SK-N-SH treated with all-trans-retinoic acid at 6 μM for 48 hours (cell line): Measurements from ENCODE around the gene RIPOR2.

Experiments used
- ISL1 ChIP-seq: fragments of 250-450 bp; sonication (Bioruptor Pico); IDR thresholded peaks from 2 replicates; pipeline ENCODE4 v2.1.2; 2022; ENCODE audit warnings: mild to moderate bottlenecking, moderate library complexity
- PATZ1 ChIP-seq: fragments of 250-450 bp; sonication (Bioruptor Pico); IDR thresholded peaks from 2 replicates; pipeline ENCODE4 v1.8.0; 2020; ENCODE audit warnings: mild to moderate bottlenecking, moderate library complexity, borderline replicate concordance
- POU6F1 ChIP-seq: fragments of 250-450 bp; sonication (Bioruptor Pico); IDR thresholded peaks from 2 replicates; pipeline ENCODE4 v1.8.0; 2021; ENCODE audit warnings: low read depth, mild to moderate bottlenecking, moderate library complexity, borderline replicate concordance
- ZFP30 ChIP-seq: fragments of 450-650 bp; formaldehyde crosslinking; IDR thresholded peaks from 2 replicates; pipeline ENCODE4 v1.5.0; 2022; ENCODE audit warnings: mild to moderate bottlenecking, moderate library complexity
- ZNF8 ChIP-seq: fragments of 450-650 bp; formaldehyde crosslinking; IDR thresholded peaks from 2 replicates; pipeline ENCODE4 v1.5.0; 2020; ENCODE audit warnings: mild to moderate bottlenecking, moderate library complexity
- TF ChIP-seq, protein P1 (sequence below): fragments of 250-450 bp; sonication (Bioruptor Pico); IDR thresholded peaks from 2 replicates; pipeline ENCODE4 v1.5.1; 2020; ENCODE audit warnings: low read depth, mild to moderate bottlenecking, moderate library complexity
- TF ChIP-seq, protein P2 (sequence below): fragments of 250-450 bp; sonication (Bioruptor Pico); IDR thresholded peaks from 2 replicates; pipeline ENCODE4 v1.5.0; 2020; ENCODE audit warnings: mild to moderate bottlenecking, moderate library complexity

- TF ChIP-seq POU6F1 (CRISPR knock-in tag) = no peak
- TF ChIP-seq, protein P1, sequence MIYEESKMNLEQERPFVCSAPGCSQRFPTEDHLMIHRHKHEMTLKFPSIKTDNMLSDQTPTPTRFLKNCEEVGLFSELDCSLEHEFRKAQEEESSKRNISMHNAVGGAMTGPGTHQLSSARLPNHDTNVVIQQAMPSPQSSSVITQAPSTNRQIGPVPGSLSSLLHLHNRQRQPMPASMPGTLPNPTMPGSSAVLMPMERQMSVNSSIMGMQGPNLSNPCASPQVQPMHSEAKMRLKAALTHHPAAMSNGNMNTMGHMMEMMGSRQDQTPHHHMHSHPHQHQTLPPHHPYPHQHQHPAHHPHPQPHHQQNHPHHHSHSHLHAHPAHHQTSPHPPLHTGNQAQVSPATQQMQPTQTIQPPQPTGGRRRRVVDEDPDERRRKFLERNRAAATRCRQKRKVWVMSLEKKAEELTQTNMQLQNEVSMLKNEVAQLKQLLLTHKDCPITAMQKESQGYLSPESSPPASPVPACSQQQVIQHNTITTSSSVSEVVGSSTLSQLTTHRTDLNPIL (CRISPR knock-in tag) = peak; percentile 81; the same call in 1 of the 2 replicates
- TF ChIP-seq ZNF8 (CRISPR knock-in tag) = no peak
- TF ChIP-seq ISL1 (CRISPR knock-in tag) = peak; percentile 81
- TF ChIP-seq PATZ1 (CRISPR knock-in tag) = no peak
- no peak for TF ChIP-seq ZFP30
- TF ChIP-seq, protein P2, sequence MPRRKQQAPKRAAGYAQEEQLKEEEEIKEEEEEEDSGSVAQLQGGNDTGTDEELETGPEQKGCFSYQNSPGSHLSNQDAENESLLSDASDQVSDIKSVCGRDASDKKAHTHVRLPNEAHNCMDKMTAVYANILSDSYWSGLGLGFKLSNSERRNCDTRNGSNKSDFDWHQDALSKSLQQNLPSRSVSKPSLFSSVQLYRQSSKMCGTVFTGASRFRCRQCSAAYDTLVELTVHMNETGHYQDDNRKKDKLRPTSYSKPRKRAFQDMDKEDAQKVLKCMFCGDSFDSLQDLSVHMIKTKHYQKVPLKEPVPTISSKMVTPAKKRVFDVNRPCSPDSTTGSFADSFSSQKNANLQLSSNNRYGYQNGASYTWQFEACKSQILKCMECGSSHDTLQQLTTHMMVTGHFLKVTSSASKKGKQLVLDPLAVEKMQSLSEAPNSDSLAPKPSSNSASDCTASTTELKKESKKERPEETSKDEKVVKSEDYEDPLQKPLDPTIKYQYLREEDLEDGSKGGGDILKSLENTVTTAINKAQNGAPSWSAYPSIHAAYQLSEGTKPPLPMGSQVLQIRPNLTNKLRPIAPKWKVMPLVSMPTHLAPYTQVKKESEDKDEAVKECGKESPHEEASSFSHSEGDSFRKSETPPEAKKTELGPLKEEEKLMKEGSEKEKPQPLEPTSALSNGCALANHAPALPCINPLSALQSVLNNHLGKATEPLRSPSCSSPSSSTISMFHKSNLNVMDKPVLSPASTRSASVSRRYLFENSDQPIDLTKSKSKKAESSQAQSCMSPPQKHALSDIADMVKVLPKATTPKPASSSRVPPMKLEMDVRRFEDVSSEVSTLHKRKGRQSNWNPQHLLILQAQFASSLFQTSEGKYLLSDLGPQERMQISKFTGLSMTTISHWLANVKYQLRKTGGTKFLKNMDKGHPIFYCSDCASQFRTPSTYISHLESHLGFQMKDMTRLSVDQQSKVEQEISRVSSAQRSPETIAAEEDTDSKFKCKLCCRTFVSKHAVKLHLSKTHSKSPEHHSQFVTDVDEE (CRISPR knock-in tag) = no peak
Measured at GRCh38 chr6:24931718-24932691, 3.8 kb downstream of the RIPOR2 start.
